Measurements from ENCODE around the gene ZNF831. TPM values are rescaled to one million over a fixed set of nuclear protein-coding genes. Genes with fewer than 3 reads are reported as not detected.

ZNF831 gene
- total RNA-seq, 1 donor from 2014 or later, result not detected

- DNase-seq (ENCODE audit: low read depth), result no peak
Observed at GRCh38 chr20:59179988-59180387, 16.4 kb downstream of the ZNF831 start.

GRCh38 chr20:59181936-59182335 lies 18.3 kb downstream of the ZNF831 start:
- no peak for DNase-seq (ENCODE audit: low read depth)

- no peak for DNase-seq (ENCODE audit: low read depth)
Observed at GRCh38 chr20:59182401-59183044, 18.9 kb downstream of the ZNF831 start.

GRCh38 chr20:59183751-59184150 lies 20.1 kb downstream of the ZNF831 start:
- DNase-seq (ENCODE audit: low read depth), result no peak

- no peak for DNase-seq (ENCODE audit: low read depth)
Observed at GRCh38 chr20:59184880-59185447, 21.3 kb downstream of the ZNF831 start.

- no peak for DNase-seq (ENCODE audit: low read depth)
Observed at GRCh38 chr20:59185809-59186208, 22.2 kb downstream of the ZNF831 start.

GRCh38 chr20:59190466-59190865 lies 26.8 kb downstream of the ZNF831 start:
- DNase-seq (ENCODE audit: low read depth), result no peak

- no peak for DNase-seq (ENCODE audit: low read depth)
Observed at GRCh38 chr20:59191036-59191755, 27.6 kb downstream of the ZNF831 start.

- DNase-seq (ENCODE audit: low read depth), result no peak
Observed at GRCh38 chr20:59191756-59192532, 28.3 kb downstream of the ZNF831 start.

GRCh38 chr20:59192533-59192896 lies 28.9 kb downstream of the ZNF831 start:
- no peak for DNase-seq (ENCODE audit: low read depth)

GRCh38 chr20:59193325-59193724 lies 29.7 kb downstream of the ZNF831 start:
- no peak for DNase-seq (ENCODE audit: low read depth)

- no peak for DNase-seq (ENCODE audit: low read depth)
Observed at GRCh38 chr20:59194023-59194935, 30.7 kb downstream of the ZNF831 start.

- DNase-seq (ENCODE audit: low read depth), result no peak
Observed at GRCh38 chr20:59195316-59195993, 31.8 kb downstream of the ZNF831 start.

GRCh38 chr20:59204165-59204894 lies 40.7 kb downstream of the ZNF831 start:
- DNase-seq (ENCODE audit: low read depth), result no peak

- DNase-seq (ENCODE audit: low read depth), result no peak
Observed at GRCh38 chr20:59205044-59205443, 41.4 kb downstream of the ZNF831 start.

- no peak for DNase-seq (ENCODE audit: low read depth)
Observed at GRCh38 chr20:59207235-59207634, 43.6 kb downstream of the ZNF831 start.

GRCh38 chr20:59207742-59208357 lies 44.2 kb downstream of the ZNF831 start:
- DNase-seq (ENCODE audit: low read depth), result no peak

GRCh38 chr20:59210186-59210585 lies 46.6 kb downstream of the ZNF831 start:
- DNase-seq (ENCODE audit: low read depth), result no peak

- no peak for DNase-seq (ENCODE audit: low read depth)
Observed at GRCh38 chr20:59211208-59211765, 47.7 kb downstream of the ZNF831 start.

All from renal cortical epithelial cell (primary cell).